GM12878 (cell line): Measurements from ENCODE around the gene AKT1S1. TPM values are rescaled to one million over a fixed set of nuclear protein-coding genes. Genes with fewer than 3 reads are reported as not detected.

Experiments
- ATAC-seq: fragments of 200-7000 bp; cut with Tn5 transposase; 3 replicates; pipeline ENCODE4 v1.9.1; 2020; ENCODE audit warnings: mild to moderate bottlenecking, moderate library complexity
- BruUV-seq: library from RNA; stranded (reverse); fragments of 400-500 nt; replicated peaks from 2 replicates; lab custom pipeline; 2021; lab: Mats Ljungman, UMichigan
- CTCF ChIA-PET: fragments of 300-600 bp; sonication (Branson Sonifier 250); formaldehyde crosslinking; extraction: SDS; loops from one replicate; lab custom pipeline; 2021; ENCODE audit warnings: inconsistent platforms; lab: Yijun Ruan, JAX
- POLR2A ChIA-PET: fragments of 350-600 bp; formaldehyde crosslinking; extraction: SDS; loops from one replicate; lab custom pipeline; 2021; ENCODE audit warnings: inconsistent platforms; lab: Charles Lee
- RAD21 ChIA-PET: fragments of 300-600 bp; sonication (Branson Sonifier 250); formaldehyde crosslinking; loops from one replicate; lab custom pipeline; 2023; ENCODE audit warnings: antibody characterized with exemption; ENCODE audit not compliant: unreplicated experiment; lab: Charles Lee
- SMC1A ChIA-PET: fragments of 300-600 bp; sonication (Branson Sonifier 250); formaldehyde crosslinking; loops from one replicate; lab custom pipeline; 2023; ENCODE audit not compliant: unreplicated experiment, uncharacterized antibody; lab: Charles Lee
- DNase-seq: peaks from one replicate; pipeline ENCODE4 v3.0.0-alpha.2; 2011; ENCODE audit warnings: low read depth, low spot score
- FAIRE-seq: peaks from 3 replicates; lab custom pipeline; 2011; peaks lifted over from hg19 to GRCh38; lab: Jason Lieb, UNC
- H2AFZ ChIP-seq: 2 replicates; pipeline ENCODE4 v1.6.0; 2011; ENCODE audit warnings: low read depth, low read length, control low read depth; ENCODE audit not compliant: control insufficient read depth
- H3K27ac ChIP-seq: 2 replicates; pipeline ENCODE4 v1.5.1; 2011; ENCODE audit warnings: control low read depth; ENCODE audit not compliant: control insufficient read depth, insufficient read depth
- H3K27me3 ChIP-seq, 2 experiments: replicated peaks in 1 of 2; 2 replicates each; pipeline versions ENCODE4 v1.6.0 to v1.6.1; 2011; ENCODE audit warnings: low read length in 1 of 2; ENCODE audit not compliant: control insufficient read depth in 2 of 2, insufficient read depth in 2 of 2
- H3K36me3 ChIP-seq, 2 experiments: 2 replicates each; pipeline ENCODE4 v1.5.1; 2011; ENCODE audit warnings: low read length in 1 of 2; ENCODE audit not compliant: control insufficient read depth in 2 of 2, insufficient read depth in 2 of 2
- H3K4me1 ChIP-seq: 2 replicates; pipeline ENCODE4 v1.6.1; 2011; ENCODE audit warnings: mild to moderate bottlenecking, low read length, moderate library complexity, mixed read lengths; ENCODE audit not compliant: control insufficient read depth, insufficient read depth
- H3K4me2 ChIP-seq: 2 replicates; pipeline ENCODE4 v1.6.0; 2011; ENCODE audit warnings: control low read depth; ENCODE audit not compliant: control insufficient read depth, insufficient read depth
- H3K4me3 ChIP-seq: fragments of 200-600 bp; sonication (generic); 2 replicates; pipeline ENCODE4 v1.5.1; 2016
- H3K79me2 ChIP-seq: 2 replicates; pipeline ENCODE4 v1.6.0; 2011; ENCODE audit warnings: low read length; ENCODE audit not compliant: control insufficient read depth, insufficient read depth
- H3K9ac ChIP-seq: 2 replicates; pipeline ENCODE4 v1.8.0; 2011; ENCODE audit warnings: low read length, control low read depth, mixed read lengths; ENCODE audit not compliant: control insufficient read depth, insufficient read depth
- H3K9me3 ChIP-seq: replicated peaks from 3 replicates; pipeline ENCODE4 v1.5.1; 2011; ENCODE audit warnings: mild to moderate bottlenecking, low read length; ENCODE audit not compliant: control insufficient read depth, insufficient read depth
- H4K20me1 ChIP-seq: 2 replicates; pipeline ENCODE4 v1.6.0; 2011; ENCODE audit not compliant: control insufficient read depth, insufficient read depth
- BACH1 ChIP-seq: fragments of 450-650 bp; IDR thresholded peaks from 2 replicates; pipeline ENCODE4 v1.6.1; 2017; ENCODE audit warnings: mild to moderate bottlenecking, borderline replicate concordance
- POLR2AphosphoS5 ChIP-seq: IDR thresholded peaks from 2 replicates; pipeline ENCODE4 v1.6.1; 2011; ENCODE audit warnings: mild to moderate bottlenecking, low read length, inconsistent platforms
- SUPT20H ChIP-seq: IDR thresholded peaks from 2 replicates; pipeline ENCODE4 v1.6.1; 2011; ENCODE audit warnings: low read depth, mild to moderate bottlenecking, low read length, moderate library complexity, borderline replicate concordance; ENCODE audit not compliant: control insufficient read depth
- WGBS: methylation state at CpG from one replicate; pipeline ENCODE4 v1.1.6; 2016; ENCODE audit warnings: low lambda C conversion rate; ENCODE audit not compliant: insufficient replicate concordance, insufficient coverage; ENCODE audit errors: missing lambda C conversion rate; 5-methylcytosine and 5-hydroxymethylcytosine counted together
- in situ Hi-C: fragments of 300-500 bp; cut with MboI; formaldehyde crosslinking; loops from 9 replicates; pipeline ENCODE4 v1.14.3; 2018; ENCODE audit warnings: mixed read lengths
- intact Hi-C: fragments of 100-400 bp; cut with micrococcal nuclease; formaldehyde crosslinking; loops from one replicate; pipeline ENCODE4 v1.14.2; 2022; ENCODE audit not compliant: unreplicated experiment
- polyA plus RNA-seq, 11 experiments: library from polyadenylated mRNA; depleted of rRNA in 4 of 11; unstranded in 6 of 11; stranded (reverse) in 5 of 11; fragments of >200 nt; fragmentation: Nextera tagmentation in 4 of 11; fragmentation: Illumina TruSeq in 1 of 11; extraction: Ambion mirVana in 4 of 11; extraction: Trizol in 1 of 11; gene quantifications; 1 replicate in 1 of 11; 2 replicates in 10 of 11; pipeline versions ENCODE4 v1.2.1 to v1.2.3, GENCODE V29; 2011 to 2016; ENCODE audit warnings: inconsistent platforms in 2 of 11, missing spikeins in 2 of 11, low read depth in 1 of 11
- total RNA-seq, 4 experiments: library from RNA; depleted of rRNA in 3 of 4; stranded (reverse); fragments of >200 nt in 3 of 4; fragmentation: Illumina TruSeq in 1 of 4; extraction: Trizol in 1 of 4; gene quantifications; 2 replicates each; pipeline versions ENCODE4 v1.2.1 to v1.2.3, GENCODE V29; 2013 to 2021

AKT1S1 gene
- total and polyA plus RNA-seq, 10 of the 15 experiments (the other 5 are each of a cell fraction or from before 2014, with no cell fraction given), result 0.43 to 23.0 (median 12.3) TPM

DNA sequence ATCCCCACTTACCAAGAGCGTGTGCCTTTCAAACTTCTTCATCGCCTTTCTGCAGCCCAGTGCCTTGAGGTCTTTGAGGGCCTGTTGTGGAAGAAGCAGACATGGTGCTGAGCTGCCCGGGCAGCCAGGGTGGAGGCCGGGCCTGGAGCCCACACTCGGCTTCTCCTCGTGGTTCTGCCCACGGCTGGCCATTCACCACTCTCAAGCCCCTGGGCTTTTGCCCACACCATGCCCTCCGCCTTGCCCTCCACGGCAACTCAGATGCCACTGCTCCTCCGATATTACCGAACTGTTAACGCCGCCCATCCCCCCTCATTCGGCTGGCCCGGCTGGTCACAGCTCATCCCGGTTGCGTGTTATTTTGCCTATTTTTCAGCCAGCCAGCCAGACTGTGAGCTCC, 14.2 kb upstream of the AKT1S1 start:
- intact Hi-C loops, result no loop called here
- in situ Hi-C loops, result loop anchor here (25.0 kb wide), 1 partner anchor 1254 kb away; the partner anchor contains the start of genes CA11 and DBP
- TSS peak; percentile 37 for BruUV-seq
- FAIRE-seq, result no peak
- H3K4me1 ChIP-seq, result peaks cover 38% of the 10 kb centered on the region
- ATAC-seq, result no peak
- POLR2A ChIA-PET, result interaction anchor here (0.7 to 1.5 kb wide), 10 partner anchors 9 to 219 kb away, joined by 3 to 6 read pairs (median 4); partner anchors contain the start of genes AKT1S1, ATF5 and NUP62
- no peaks in the 10 kb centered on the region for H4K20me1 ChIP-seq
- TF ChIP-seq SUPT20H, result no peak
- peak; percentile 43; the same call in 1 of the 2 replicates for TF ChIP-seq BACH1
- TF ChIP-seq POLR2AphosphoS5, result peak; percentile 57; the same call in 1 of the 2 replicates
- TF ChIP-seq, all 136 proteins: peak for 2
- peaks cover 43% of the 10 kb centered on the region for H3K79me2 ChIP-seq
- SMC1A ChIA-PET, result interaction anchor here (0.8 to 7.3 kb wide), 2 partner anchors 28 to 36 kb away, joined by 3 to 78 read pairs; partner anchors contain the start of genes ATF5 and NUP62
- H3K9ac ChIP-seq, result no peak overlapping the region
- no peak overlapping the region for H2AFZ ChIP-seq
- H3K36me3 ChIP-seq, result peaks cover 0 to 9% of the 10 kb centered on the region in 2 experiments; a peak in 3 of 4 replicates
- H3K4me2 ChIP-seq, result peak overlapping the region; percentile 49; the same call in 1 of the 2 replicates
- 81% methylated on average over 17 of the region's 17 CpGs for WGBS
- RAD21 ChIA-PET, result interaction anchor here (0.7 to 2.5 kb wide), 4 partner anchors 20 to 125 kb away, joined by 3 to 14 read pairs (median 4); partner anchors contain the start of gene AP2A1
- DNase-seq, result no peak
- no peaks in the 10 kb centered on the region; the same call in 2 of the 3 replicates for H3K9me3 ChIP-seq
- no peaks in the 10 kb centered on the region for H3K27me3 ChIP-seq
- no peak overlapping the region; the same call in 1 of the 2 replicates for H3K4me3 ChIP-seq
- no peak overlapping the region for H3K27ac ChIP-seq
- CTCF ChIA-PET, result interaction anchor here (1.0 to 1.4 kb wide), 3 partner anchors 20 to 39 kb away, joined by 3 to 4 read pairs (median 3); no protein-coding TSS in a partner anchor
